NCI-H2107 treated with DMSO at 0.1 percent for 48 hours (cell line): Measurements from ENCODE around the gene RIN3.
"Not testable (repeated sequence)": the region's sequence is repeated elsewhere in the genome, so short reads cannot be mapped to it uniquely, and the experiment has no call there.

ENCODE experiments used
- DNase-seq: peaks from one replicate; lab custom pipeline; 2025; ENCODE audit not compliant: unreplicated experiment; lab: John Stamatoyannopoulos, UW

RIN3 gene

GRCh38 chr14:92659765-92660561, 146.4 kb downstream of the RIN3 start:
- DNase-seq: no peak

GRCh38 chr14:92660571-92660970, 147.0 kb downstream of the RIN3 start:
- DNase-seq: no peak

- no peak for DNase-seq
These were observed 149.5 kb downstream of the RIN3 start for GRCh38 chr14:92663049-92663448.

- no peak for DNase-seq
These were observed 152.1 kb downstream of the RIN3 start for GRCh38 chr14:92665661-92666110.

- no peak for DNase-seq
These were observed 152.7 kb downstream of the RIN3 start for GRCh38 chr14:92666251-92666650.

GRCh38 chr14:92668276-92668973, 154.8 kb downstream of the RIN3 start:
- no peak for DNase-seq

GRCh38 chr14:92670160-92670559, 156.6 kb downstream of the RIN3 start:
- no peak for DNase-seq

GRCh38 chr14:92670643-92671366, 157.2 kb downstream of the RIN3 start:
- DNase-seq: no peak

- no peak for DNase-seq
These were observed 160.1 kb downstream of the RIN3 start for GRCh38 chr14:92673601-92674150.

- DNase-seq: no peak
These were observed 161.8 kb downstream of the RIN3 start for GRCh38 chr14:92675421-92675820.

- no peak for DNase-seq
These were observed 162.4 kb downstream of the RIN3 start for GRCh38 chr14:92675976-92676375.

- DNase-seq: no peak
These were observed 163.0 kb downstream of the RIN3 start for GRCh38 chr14:92676403-92677086.

GRCh38 chr14:92677087-92677668, 163.6 kb downstream of the RIN3 start:
- DNase-seq: no peak

- DNase-seq: no peak
These were observed 164.4 kb downstream of the RIN3 start for GRCh38 chr14:92677955-92678354.

- no peak for DNase-seq
These were observed 165.2 kb downstream of the RIN3 start for GRCh38 chr14:92678766-92679165.

- no peak for DNase-seq
These were observed 165.7 kb downstream of the RIN3 start for GRCh38 chr14:92679246-92679645.

- not testable (repeated sequence) for DNase-seq
These were observed 166.7 kb downstream of the RIN3 start for GRCh38 chr14:92680330-92680729.

- DNase-seq: peak; percentile 53
These were observed 167.4 kb downstream of the RIN3 start for GRCh38 chr14:92680781-92681650.

- DNase-seq: no peak
These were observed 169.5 kb downstream of the RIN3 start for GRCh38 chr14:92683041-92683440.
